BJ (cell line): Measurements from ENCODE around the gene PPP1R7. TPM values are rescaled to one million over a fixed set of nuclear protein-coding genes. Genes with fewer than 3 reads are reported as not detected.

Experiments used
- CTCF ChIA-PET: fragments of 350-600 bp; formaldehyde crosslinking; extraction: SDS; loops from one replicate; lab custom pipeline; 2021; ENCODE audit warnings: antibody characterized with exemption, inconsistent platforms; lab: Yijun Ruan, JAX
- POLR2A ChIA-PET: fragments of 300-600 bp; sonication (Branson Sonifier 250); formaldehyde crosslinking; extraction: SDS; loops from one replicate; lab custom pipeline; 2021; ENCODE audit warnings: antibody characterized with exemption; lab: Charles Lee
- DNase-seq: peaks from one replicate; pipeline ENCODE4 v3.0.0-alpha.2; 2011; ENCODE audit warnings: low read depth
- H3K27me3 ChIP-seq: 2 replicates; pipeline ENCODE4 v1.6.0; 2011; ENCODE audit warnings: low read length; ENCODE audit not compliant: control insufficient read depth, insufficient read depth
- H3K36me3 ChIP-seq: 2 replicates; pipeline ENCODE4 v1.5.1; 2011; ENCODE audit warnings: low read length; ENCODE audit not compliant: control insufficient read depth, insufficient read depth
- H3K4me3 ChIP-seq: 2 replicates; pipeline ENCODE4 v1.5.1; 2011; ENCODE audit warnings: low read depth, mild to moderate bottlenecking, control low read depth, low read length
- CTCF ChIP-seq: IDR thresholded peaks from 2 replicates; pipeline ENCODE4 v1.5.1; 2011; ENCODE audit warnings: low read depth, mild to moderate bottlenecking, control low read depth, inconsistent platforms, low read length, moderate library complexity; ENCODE audit not compliant: insufficient read depth
- polyA plus RNA-seq: library from polyadenylated mRNA; depleted of rRNA; stranded (reverse); fragments of >200 nt; gene quantifications from 2 replicates; pipeline ENCODE4 v1.2.3, GENCODE V29; 2011

PPP1R7 gene
- polyA plus RNA-seq, 1 experiment: 45.8 TPM

DNA sequence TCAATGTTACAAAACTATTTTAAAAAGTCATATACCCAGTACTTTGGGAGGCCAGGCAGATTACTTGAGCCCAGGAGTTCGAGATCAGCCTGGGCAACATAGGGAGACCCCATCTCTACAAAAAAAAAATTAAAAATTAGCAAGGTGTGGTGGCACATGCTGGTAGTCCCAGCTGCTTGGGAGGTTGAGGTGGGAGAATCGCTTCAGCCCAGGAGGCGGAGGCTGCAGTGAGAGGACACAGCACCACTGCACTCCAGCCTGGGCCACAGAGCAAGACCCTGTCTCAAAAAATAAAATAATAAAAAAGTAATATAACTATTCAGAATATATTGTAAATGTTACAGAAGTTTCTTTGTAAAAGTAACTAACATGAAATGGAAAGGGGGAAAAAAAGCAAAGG lies 2.9 kb upstream of the PPP1R7 start:
- DNase-seq: no peak
- TF ChIP-seq CTCF: no peak
- CTCF ChIA-PET: no interaction called here
- POLR2A ChIA-PET: no interaction called here
- no peaks in the 10 kb centered on the region for H3K36me3 ChIP-seq
- no peak overlapping the region for H3K4me3 ChIP-seq
- no peaks in the 10 kb centered on the region for H3K27me3 ChIP-seq

DNA sequence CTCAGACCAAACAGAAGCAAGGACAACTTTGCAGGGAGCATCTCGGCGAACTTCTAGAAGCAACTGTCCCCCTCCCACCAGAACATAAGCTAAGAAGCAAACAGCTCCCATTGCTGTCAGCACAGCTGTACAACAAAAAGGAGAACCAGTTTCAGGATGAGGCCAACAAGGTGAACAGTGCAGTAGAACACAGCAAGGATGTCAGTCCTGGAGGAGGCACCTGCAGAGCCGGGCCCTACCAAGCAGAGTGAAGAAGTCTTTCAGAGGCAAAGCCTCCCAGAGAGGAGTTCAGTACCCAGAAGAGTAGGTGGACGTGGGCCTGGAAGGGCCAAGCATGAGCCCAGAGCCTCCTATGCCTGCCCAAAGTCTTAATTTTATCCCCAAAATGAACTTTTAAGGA lies 2.0 kb upstream of the PPP1R7 start:
- H3K4me3 ChIP-seq: no peak overlapping the region
- no peak for DNase-seq
- no peak for TF ChIP-seq CTCF
- ChIA-PET CTCF (interaction anchor here (1.0 kb wide), 1 partner anchor 111 kb away, joined by 3 read pairs; no protein-coding TSS in a partner anchor), POLR2A (no interaction called here)
- H3K27me3 ChIP-seq: no peaks in the 10 kb centered on the region
- no peaks in the 10 kb centered on the region for H3K36me3 ChIP-seq

DNA sequence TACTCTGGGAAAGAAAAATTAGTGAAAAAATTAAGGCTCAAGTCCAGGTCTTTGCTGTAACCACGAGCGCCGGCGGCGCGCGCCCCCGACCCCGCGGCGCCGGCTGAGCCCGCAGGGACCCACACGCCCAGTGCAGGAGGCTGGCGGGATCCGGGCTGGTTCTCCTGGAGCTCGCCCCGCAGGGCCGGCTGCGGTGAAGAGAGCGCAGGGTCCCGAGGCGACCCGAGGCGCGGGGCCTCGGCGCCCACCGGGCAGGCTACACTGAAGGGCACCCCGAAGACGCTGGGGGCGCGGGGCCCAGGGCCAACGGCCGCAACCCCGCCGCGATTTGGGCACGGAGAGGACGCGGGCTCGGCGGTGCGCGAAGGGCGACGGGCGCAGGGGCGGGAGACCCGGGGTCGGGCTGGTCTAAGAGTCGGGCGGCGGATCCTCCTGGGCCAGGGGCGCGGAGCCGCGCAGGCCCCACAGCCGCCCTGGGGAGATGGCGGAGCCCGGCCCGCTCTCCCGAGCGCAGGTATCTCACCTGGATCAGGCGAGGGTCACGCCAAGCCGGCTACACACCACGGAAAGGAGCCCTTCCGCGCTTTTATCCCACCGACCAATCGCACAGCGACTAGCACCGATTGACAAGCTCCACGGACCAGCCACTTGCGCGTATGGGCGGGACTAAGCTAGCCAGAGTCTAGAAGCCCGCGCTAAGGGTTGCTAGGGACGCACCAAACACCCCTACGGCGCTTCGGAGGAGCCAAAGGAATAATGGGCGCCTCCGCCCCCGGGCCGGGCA lies 1.2 kb upstream of the PPP1R7 start, which contains the start of gene PASK:
Gene PASK, minus strand, starts transcription at position 582 of the 784 bp plus-strand sequence. CDS start 6,440 bp downstream, outside the sequence.
- H3K36me3 ChIP-seq: no peaks in the 10 kb centered on the region; the same call in 1 of the 2 replicates
- DNase-seq: peak; percentile 51
- CTCF ChIA-PET: interaction anchor here (0.7 to 1.4 kb wide), 2 partner anchors 235 to 309 kb away, joined by 3 to 4 read pairs; no protein-coding TSS in a partner anchor
- no peak for TF ChIP-seq CTCF
- POLR2A ChIA-PET: interaction anchor here (0.7 kb wide), 1 partner anchor 228 kb away, joined by 3 read pairs; no protein-coding TSS in a partner anchor
- H3K4me3 ChIP-seq: peak within 1 kb of the TSS; percentile 66
- H3K27me3 ChIP-seq: no peaks in the 10 kb centered on the region

DNA sequence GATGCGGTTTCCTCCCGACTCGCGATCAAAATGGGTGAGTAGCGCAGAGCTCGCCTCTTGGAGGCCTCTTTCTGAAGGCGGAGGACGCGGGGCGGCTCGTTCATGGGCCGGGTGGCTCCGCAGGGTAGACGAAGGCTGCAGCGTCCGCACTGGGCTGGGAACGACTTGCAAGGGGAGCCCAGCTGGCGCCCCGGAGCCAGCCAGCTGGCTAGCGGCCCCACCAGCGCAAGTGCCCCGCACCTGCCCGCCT lies 667 bp upstream of the PPP1R7 start:
- peak overlapping the region; percentile 66 for H3K4me3 ChIP-seq
- POLR2A ChIA-PET: no interaction called here
- CTCF ChIA-PET: interaction anchor here (0.7 to 1.4 kb wide), 2 partner anchors 236 to 309 kb away, joined by 3 to 4 read pairs; no protein-coding TSS in a partner anchor

More for the DNA sequence above, 667 bp upstream of the PPP1R7 start:
- H3K27me3 ChIP-seq: no peaks in the 10 kb centered on the region
- no peak for TF ChIP-seq CTCF
- H3K36me3 ChIP-seq: no peaks in the 10 kb centered on the region; the same call in 1 of the 2 replicates
- no peak for DNase-seq
